Measurements from ENCODE around the gene UGT1A4. TPM values are rescaled to one million over a fixed set of nuclear protein-coding genes. Genes with fewer than 3 reads are reported as not detected.

UGT1A4 gene
- total RNA-seq, 2 experiments from 2014 or later: not detected

GRCh38 chr2:233816771-233817170 is 98.2 kb downstream of the UGT1A4 start:
- H3K27me3 Mint-ChIP-seq: peaks cover 1% of the 10 kb centered on the region
- TF ChIP-seq CTCF (IDR thresholded peaks at IDR 0.05): no peak
- no peaks in the 10 kb centered on the region for H3K36me3 Mint-ChIP-seq (ENCODE audit: low read depth)
- intact Hi-C loops (cut with micrococcal nuclease): no loop called here
- CTCF ChIA-PET: no interaction called here
- H3K27ac Mint-ChIP-seq: no peak overlapping the region
- DNase-seq: no peak
- H3K4me1 Mint-ChIP-seq (ENCODE audit: low read depth): no peaks in the 10 kb centered on the region
- POLR2A ChIA-PET: no interaction called here
- no peak for ATAC-seq
- H3K4me3 Mint-ChIP-seq: no peak overlapping the region
- no peaks in the 10 kb centered on the region for H3K9me3 Mint-ChIP-seq

GRCh38 chr2:233817361-233817911 is 98.9 kb downstream of the UGT1A4 start:
- ChIA-PET POLR2A (no interaction called here), CTCF (no interaction called here)
- no peak for ATAC-seq
- peaks cover 1% of the 10 kb centered on the region for H3K27me3 Mint-ChIP-seq
- no peaks in the 10 kb centered on the region for H3K9me3 Mint-ChIP-seq
- no peak overlapping the region for H3K27ac Mint-ChIP-seq
- DNase-seq: no peak
- H3K4me3 Mint-ChIP-seq: no peak overlapping the region
- H3K4me1 Mint-ChIP-seq (ENCODE audit: low read depth): no peaks in the 10 kb centered on the region
- H3K36me3 Mint-ChIP-seq (ENCODE audit: low read depth): no peaks in the 10 kb centered on the region
- TF ChIP-seq CTCF (IDR thresholded peaks at IDR 0.05): no peak
- intact Hi-C loops (cut with micrococcal nuclease): no loop called here

GRCh38 chr2:233817995-233818638 is 99.6 kb downstream of the UGT1A4 start:
- H3K4me3 Mint-ChIP-seq: no peak overlapping the region
- no peak for TF ChIP-seq CTCF (IDR thresholded peaks at IDR 0.05)
- ATAC-seq: no peak
- no peak for DNase-seq
- H3K27me3 Mint-ChIP-seq: peaks cover 1% of the 10 kb centered on the region
- POLR2A ChIA-PET: no interaction called here
- H3K4me1 Mint-ChIP-seq (ENCODE audit: low read depth): no peaks in the 10 kb centered on the region
- no peaks in the 10 kb centered on the region for H3K36me3 Mint-ChIP-seq (ENCODE audit: low read depth)
- CTCF ChIA-PET: no interaction called here
- H3K9me3 Mint-ChIP-seq: no peaks in the 10 kb centered on the region
- intact Hi-C loops (cut with micrococcal nuclease): no loop called here
- no peak overlapping the region for H3K27ac Mint-ChIP-seq

GRCh38 chr2:233818639-233819621 is 100.4 kb downstream of the UGT1A4 start:
- ChIA-PET POLR2A (no interaction called here), CTCF (interaction anchor here (1.0 kb wide), 1 partner anchor 11 kb away, joined by 3 read pairs; no protein-coding TSS in a partner anchor)
- H3K4me1 Mint-ChIP-seq (ENCODE audit: low read depth): no peaks in the 10 kb centered on the region
- H3K4me3 Mint-ChIP-seq: no peak overlapping the region
- intact Hi-C loops (cut with micrococcal nuclease): no loop called here
- ATAC-seq (no peak), DNase-seq (no peak)
- no peak for TF ChIP-seq CTCF (IDR thresholded peaks at IDR 0.05)
- H3K27ac Mint-ChIP-seq: no peak overlapping the region
- no peaks in the 10 kb centered on the region for H3K36me3 Mint-ChIP-seq (ENCODE audit: low read depth)
- no peaks in the 10 kb centered on the region for H3K9me3 Mint-ChIP-seq
- peaks cover 1% of the 10 kb centered on the region for H3K27me3 Mint-ChIP-seq

All from activated CD8-positive, alpha-beta T cell treated with anti-CD3 and anti-CD28 coated beads for 36 hours (primary cell).